ENCODE results near the gene NFATC4.
"Not testable (repeated sequence)": the region's sequence is repeated elsewhere in the genome, so short reads cannot be mapped to it uniquely, and the experiment has no call there.

Gene NFATC4

GRCh38 chr14:24366721-24367513 is 1.1 kb upstream of the NFATC4 start:
- DNase-seq (ENCODE audit: low read depth in 1 of 2, low spot score in 1 of 2) = no peak

DNA sequence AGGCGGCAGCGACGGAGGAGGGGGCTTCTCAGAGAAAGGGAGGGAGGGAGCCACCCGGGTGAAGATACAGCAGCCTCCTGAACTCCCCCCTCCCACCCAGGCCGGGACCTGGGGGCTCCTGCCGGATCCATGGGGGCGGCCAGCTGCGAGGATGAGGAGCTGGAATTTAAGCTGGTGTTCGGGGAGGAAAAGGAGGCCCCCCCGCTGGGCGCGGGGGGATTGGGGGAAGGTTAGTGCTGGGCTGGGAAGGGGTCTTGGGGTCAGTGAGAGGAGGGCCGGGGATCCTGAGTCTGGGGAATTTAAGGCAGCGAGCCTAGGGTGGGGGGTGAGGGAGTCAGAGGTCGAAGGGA is 203 bp downstream of the NFATC4 start:
- no peak for DNase-seq (ENCODE audit: low read depth in 1 of 2, low spot score in 1 of 2)

GRCh38 chr14:24368562-24369252 is 723 bp downstream of the NFATC4 start:
- no peak for DNase-seq (ENCODE audit: low read depth in 1 of 2, low spot score in 1 of 2)

- DNase-seq (ENCODE audit: low read depth in 1 of 2, low spot score in 1 of 2) = no peak
Observed at GRCh38 chr14:24369463-24369862, 1.5 kb downstream of the NFATC4 start.

DNA sequence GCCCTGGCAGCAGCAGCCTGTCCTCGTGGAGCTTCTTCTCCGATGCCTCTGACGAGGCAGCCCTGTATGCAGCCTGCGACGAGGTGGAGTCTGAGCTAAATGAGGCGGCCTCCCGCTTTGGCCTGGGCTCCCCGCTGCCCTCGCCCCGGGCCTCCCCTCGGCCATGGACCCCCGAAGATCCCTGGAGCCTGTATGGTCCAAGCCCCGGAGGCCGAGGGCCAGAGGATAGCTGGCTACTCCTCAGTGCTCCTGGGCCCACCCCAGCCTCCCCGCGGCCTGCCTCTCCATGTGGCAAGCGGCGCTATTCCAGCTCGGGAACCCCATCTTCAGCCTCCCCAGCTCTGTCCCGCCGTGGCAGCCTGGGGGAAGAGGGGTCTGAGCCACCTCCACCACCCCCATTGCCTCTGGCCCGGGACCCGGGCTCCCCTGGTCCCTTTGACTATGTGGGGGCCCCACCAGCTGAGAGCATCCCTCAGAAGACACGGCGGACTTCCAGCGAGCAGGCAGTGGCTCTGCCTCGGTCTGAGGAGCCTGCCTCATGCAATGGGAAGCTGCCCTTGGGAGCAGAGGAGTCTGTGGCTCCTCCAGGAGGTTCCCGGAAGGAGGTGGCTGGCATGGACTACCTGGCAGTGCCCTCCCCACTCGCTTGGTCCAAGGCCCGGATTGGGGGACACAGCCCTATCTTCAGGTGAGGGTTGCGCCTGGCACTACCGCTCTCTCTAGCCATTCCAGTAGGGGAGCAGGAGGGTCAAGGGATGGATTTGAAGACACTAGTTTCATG is 2.1 kb downstream of the NFATC4 start:
- no peak for DNase-seq (ENCODE audit: low read depth in 1 of 2, low spot score in 1 of 2)

DNA sequence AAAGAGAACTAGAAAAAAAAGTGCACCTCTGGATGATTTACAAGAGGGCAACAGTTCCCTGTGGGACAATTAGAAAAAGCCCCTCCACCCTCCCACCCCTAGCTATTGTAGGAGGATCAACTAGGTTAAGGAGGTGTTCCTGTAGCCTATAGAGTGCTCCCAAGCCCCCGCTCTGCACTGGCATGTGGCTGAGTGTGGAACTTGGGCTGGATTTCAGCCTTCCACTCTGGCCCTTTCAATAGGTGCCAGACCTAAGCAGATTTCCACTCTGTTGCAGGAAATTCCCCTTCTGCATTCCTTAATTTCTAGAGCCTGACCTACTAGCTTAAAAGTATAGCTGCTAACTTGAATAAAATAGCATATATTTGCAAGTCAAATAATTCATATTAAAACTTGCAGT is 2.8 kb downstream of the NFATC4 start:
- no peak for DNase-seq (ENCODE audit: low read depth in 1 of 2, low spot score in 1 of 2)

GRCh38 chr14:24371605-24372004 is 3.6 kb downstream of the NFATC4 start:
- DNase-seq (ENCODE audit: low read depth in 1 of 2, low spot score in 1 of 2) = not testable (repeated sequence)

GRCh38 chr14:24372701-24373416 is 4.9 kb downstream of the NFATC4 start:
- no peak for DNase-seq (ENCODE audit: low read depth in 1 of 2, low spot score in 1 of 2)

DNA sequence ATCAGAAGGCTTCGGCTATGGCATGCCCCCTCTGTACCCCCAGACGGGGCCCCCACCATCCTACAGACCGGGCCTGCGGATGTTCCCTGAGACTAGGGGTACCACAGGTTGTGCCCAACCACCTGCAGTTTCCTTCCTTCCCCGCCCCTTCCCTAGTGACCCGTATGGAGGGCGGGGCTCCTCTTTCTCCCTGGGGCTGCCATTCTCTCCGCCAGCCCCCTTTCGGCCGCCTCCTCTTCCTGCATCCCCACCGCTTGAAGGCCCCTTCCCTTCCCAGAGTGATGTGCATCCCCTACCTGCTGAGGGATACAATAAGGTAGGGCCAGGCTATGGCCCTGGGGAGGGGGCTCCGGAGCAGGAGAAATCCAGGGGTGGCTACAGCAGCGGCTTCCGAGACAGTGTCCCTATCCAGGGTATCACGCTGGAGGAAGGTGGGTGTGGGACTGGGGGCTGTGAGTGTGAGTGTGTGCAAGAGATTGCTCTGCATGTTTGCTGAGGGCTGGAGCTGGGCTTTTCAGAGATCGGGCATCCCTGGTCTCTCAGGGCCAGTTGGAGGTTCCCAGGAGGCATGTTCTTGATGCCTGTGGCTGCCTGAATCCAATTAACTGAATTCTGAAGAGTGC is 8.6 kb downstream of the NFATC4 start:
- no peak for DNase-seq (ENCODE audit: low read depth in 1 of 2, low spot score in 1 of 2)

GRCh38 chr14:24377126-24377525 is 9.1 kb downstream of the NFATC4 start:
- DNase-seq (ENCODE audit: low read depth in 1 of 2, low spot score in 1 of 2) = no peak

DNA sequence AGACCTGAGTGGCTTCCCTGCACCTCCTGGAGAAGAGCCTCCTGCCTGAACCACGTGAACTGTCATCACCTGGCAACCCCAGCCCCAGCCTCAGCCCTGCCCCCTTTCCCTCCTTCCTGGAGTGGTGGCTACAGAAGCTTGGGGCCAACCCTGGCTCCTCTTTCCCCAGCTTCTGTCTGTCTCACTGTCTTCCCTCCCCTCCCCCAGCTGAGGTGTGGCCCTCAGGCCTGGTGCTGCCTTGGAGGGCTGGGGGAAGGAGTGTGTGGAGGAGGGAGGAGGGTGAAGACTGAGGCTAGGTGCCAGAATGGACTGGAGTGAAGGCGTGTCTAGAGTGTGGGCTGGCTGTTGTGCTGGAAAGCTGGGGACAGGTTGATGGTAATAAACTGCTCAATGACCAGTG is 9.7 kb downstream of the NFATC4 start:
- DNase-seq (ENCODE audit: low read depth in 1 of 2, low spot score in 1 of 2) = no peak

DNA sequence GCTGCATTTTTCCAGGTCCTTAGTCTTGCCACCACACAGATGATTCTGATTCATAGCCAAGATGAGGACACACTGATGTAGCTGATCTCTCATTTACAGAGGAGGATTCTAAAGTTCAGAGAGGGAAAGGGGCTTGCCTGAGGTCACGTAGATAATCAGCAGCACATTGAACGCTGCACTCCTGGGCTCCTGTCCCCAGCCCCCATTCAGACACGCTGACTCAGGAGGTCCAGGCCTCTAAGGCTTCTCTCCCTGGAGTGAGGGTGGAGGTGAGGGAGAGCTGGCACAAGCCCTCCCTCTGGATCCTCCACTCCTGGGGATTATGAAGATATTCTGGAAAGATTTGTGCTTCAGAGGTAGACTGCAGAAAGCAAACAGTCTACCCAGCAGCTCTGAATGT is 10.3 kb downstream of the NFATC4 start:
- DNase-seq (ENCODE audit: low read depth in 1 of 2, low spot score in 1 of 2) = no peak

- DNase-seq (ENCODE audit: low read depth in 1 of 2, low spot score in 1 of 2) = no peak
Observed at GRCh38 chr14:24378981-24379906, 11.3 kb downstream of the NFATC4 start.

- DNase-seq (ENCODE audit: low read depth in 1 of 2, low spot score in 1 of 2) = no peak
Observed at GRCh38 chr14:24379907-24380730, 12.1 kb downstream of the NFATC4 start.

DNA sequence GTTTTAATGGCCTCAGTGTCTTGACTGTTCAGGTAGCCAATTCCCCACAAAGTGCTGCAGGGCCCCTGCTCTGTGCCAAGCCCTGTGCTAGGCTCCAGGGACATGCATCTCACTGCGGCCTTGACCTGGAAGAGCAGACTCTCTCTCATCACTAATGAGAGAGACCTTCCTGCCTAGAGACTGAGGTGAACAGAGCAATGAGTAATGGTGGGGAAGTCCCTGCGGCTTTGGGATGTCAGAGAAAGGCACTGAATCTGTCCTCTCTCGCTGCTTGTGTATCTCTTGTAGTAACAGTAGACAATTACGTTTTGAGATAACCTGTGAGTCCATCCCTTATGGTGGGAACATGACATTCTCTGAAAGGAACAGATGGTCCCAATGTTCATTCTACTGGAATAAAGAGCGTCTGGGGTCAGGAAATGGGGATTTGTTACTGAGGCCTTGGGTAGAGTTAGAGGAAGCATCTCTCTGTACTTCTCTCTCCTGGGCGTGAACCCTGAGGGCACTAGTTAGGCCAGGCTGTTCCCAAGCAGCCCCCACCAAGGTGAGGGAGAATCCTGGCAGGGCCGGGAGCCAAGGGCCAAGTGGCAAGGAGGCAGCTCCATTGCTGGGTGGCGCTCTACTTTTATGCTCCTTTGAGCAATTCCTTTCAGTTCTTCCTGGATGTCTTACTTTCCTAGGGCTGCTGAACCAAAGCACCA is 13.5 kb downstream of the NFATC4 start:
- no peak for DNase-seq (ENCODE audit: low read depth in 1 of 2, low spot score in 1 of 2)

- DNase-seq (ENCODE audit: low read depth in 1 of 2, low spot score in 1 of 2) = no peak
Observed at GRCh38 chr14:24382064-24382371, 14.0 kb downstream of the NFATC4 start.

GRCh38 chr14:24384169-24384568 is 16.2 kb downstream of the NFATC4 start:
- DNase-seq (ENCODE audit: low read depth in 1 of 2, low spot score in 1 of 2) = no peak

- no peak for DNase-seq (ENCODE audit: low read depth in 1 of 2, low spot score in 1 of 2)
Observed at GRCh38 chr14:24385524-24385923, 17.5 kb downstream of the NFATC4 start.

DNA sequence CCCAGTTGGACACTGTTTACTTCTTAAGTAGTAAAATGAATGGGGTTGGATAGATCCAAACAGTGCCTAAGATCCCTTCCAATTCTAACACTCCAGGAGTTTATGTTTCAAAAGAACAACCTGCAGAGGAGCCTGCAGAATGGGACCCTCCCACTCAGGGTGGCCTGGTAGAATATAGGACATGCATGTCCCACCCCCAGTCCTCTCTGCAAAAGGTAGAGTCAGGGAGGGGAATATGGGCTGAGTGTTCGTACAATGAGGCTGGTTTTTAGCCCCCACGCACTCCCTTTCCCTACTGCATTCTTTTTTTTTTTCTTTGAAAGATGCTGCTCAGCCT is 19.0 kb downstream of the NFATC4 start:
- no peak for DNase-seq (ENCODE audit: low read depth in 1 of 2, low spot score in 1 of 2)

Data from activated CD4-positive, alpha-beta T cell treated with anti-CD3 and anti-CD28 coated beads, Interleukin-2, amount 50 U/mL, for 24 hours (primary cell).